Parathyroid adenoma (tissue), 2 donors: ENCODE data around the gene ARHGAP1.

Source experiments
- H2AFZ ChIP-seq: fragments of 300-600 bp; sonication (generic); one replicate; pipeline ENCODE4 v1.7.0; 2017; ENCODE audit warnings: antibody characterized with exemption, mild to moderate bottlenecking
- H3K27ac ChIP-seq: fragments of 300-600 bp; sonication (generic); one replicate; pipeline ENCODE4 v1.7.0; 2017
- H3K27me3 ChIP-seq: fragments of 300-600 bp; sonication (generic); one replicate; pipeline ENCODE4 v1.7.0; 2017; ENCODE audit warnings: low read length; ENCODE audit not compliant: control insufficient read depth, insufficient read depth
- H3K36me3 ChIP-seq: fragments of 300-600 bp; sonication (generic); one replicate; pipeline ENCODE4 v1.7.0; 2017; ENCODE audit warnings: low read length; ENCODE audit not compliant: control insufficient read depth, insufficient read depth
- H3K4me1 ChIP-seq: fragments of 300-600 bp; sonication (generic); one replicate; pipeline ENCODE4 v1.7.0; 2017; ENCODE audit warnings: control low read depth
- H3K4me2 ChIP-seq: fragments of 300-600 bp; sonication (generic); one replicate; pipeline ENCODE4 v1.7.0; 2017; ENCODE audit warnings: low read length
- H3K4me3 ChIP-seq: fragments of 300-600 bp; sonication (generic); one replicate; pipeline ENCODE4 v1.7.0; 2017; ENCODE audit warnings: low read depth, low read length
- H3K79me2 ChIP-seq: fragments of 300-600 bp; sonication (generic); one replicate; pipeline ENCODE4 v1.7.0; 2017; ENCODE audit warnings: control low read depth
- H3K9ac ChIP-seq: fragments of 300-600 bp; sonication (generic); one replicate; pipeline ENCODE4 v1.7.0; 2017; ENCODE audit warnings: mild to moderate bottlenecking
- H3K9me3 ChIP-seq: fragments of 300-600 bp; sonication (generic); one replicate; pipeline ENCODE4 v1.7.0; 2017; ENCODE audit warnings: low read length; ENCODE audit not compliant: control insufficient read depth
- TF ChIP-seq, protein P1 (sequence below): fragments of 300-600 bp; sonication (generic); IDR thresholded peaks from one replicate; pipeline ENCODE4 v1.7.0; 2017; ENCODE audit warnings: antibody characterized with exemption, mild to moderate bottlenecking
- donor health status: primary hyperparathyroidism.

The ARHGAP1 gene

GRCh38 chr11:46705070-46705688 lies 4.8 kb upstream of the ARHGAP1 start:
- H3K36me3 ChIP-seq, result no peaks in the 10 kb centered on the region
- TF ChIP-seq, protein P1, sequence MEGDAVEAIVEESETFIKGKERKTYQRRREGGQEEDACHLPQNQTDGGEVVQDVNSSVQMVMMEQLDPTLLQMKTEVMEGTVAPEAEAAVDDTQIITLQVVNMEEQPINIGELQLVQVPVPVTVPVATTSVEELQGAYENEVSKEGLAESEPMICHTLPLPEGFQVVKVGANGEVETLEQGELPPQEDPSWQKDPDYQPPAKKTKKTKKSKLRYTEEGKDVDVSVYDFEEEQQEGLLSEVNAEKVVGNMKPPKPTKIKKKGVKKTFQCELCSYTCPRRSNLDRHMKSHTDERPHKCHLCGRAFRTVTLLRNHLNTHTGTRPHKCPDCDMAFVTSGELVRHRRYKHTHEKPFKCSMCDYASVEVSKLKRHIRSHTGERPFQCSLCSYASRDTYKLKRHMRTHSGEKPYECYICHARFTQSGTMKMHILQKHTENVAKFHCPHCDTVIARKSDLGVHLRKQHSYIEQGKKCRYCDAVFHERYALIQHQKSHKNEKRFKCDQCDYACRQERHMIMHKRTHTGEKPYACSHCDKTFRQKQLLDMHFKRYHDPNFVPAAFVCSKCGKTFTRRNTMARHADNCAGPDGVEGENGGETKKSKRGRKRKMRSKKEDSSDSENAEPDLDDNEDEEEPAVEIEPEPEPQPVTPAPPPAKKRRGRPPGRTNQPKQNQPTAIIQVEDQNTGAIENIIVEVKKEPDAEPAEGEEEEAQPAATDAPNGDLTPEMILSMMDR, result no peak

DNA sequence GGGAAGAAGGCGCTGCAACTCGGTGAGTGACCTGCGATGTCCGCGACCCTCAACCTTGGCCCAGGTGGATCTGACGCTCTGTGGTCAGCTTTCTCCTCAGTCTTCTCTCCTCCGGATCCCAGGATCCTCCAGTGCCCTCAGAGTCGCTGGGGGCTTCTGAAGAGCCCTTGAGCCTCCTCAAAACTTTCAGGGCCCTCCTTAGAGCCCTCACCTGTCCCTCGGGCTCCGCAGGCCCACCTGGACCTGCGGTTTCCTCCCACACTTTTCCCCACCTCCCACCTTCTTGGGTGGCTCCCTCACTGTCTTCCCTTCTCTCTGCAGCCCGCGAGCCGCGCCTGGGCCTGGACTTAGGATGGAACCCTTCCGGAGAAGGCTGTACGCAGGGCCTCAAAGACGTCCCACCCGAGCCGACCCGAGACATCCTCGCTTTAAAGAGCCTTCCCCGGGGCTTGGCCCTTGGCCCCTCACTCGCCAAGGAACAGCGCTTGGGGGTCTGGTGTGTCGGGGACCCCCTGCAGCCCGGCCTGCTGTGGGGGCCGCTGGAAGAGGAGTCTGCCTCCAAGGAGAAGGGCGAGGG lies 747 bp upstream of the ARHGAP1 start:
- Histone ChIP-seq H3K79me2 (peaks cover 6% of the 10 kb centered on the region), H3K36me3 (no peaks in the 10 kb centered on the region), H2AFZ (peak overlapping the region; percentile 86), H3K4me3 (peak overlapping the region; percentile 90), H3K9me3 (no peaks in the 10 kb centered on the region), H3K27ac (peak overlapping the region; percentile 93), H3K27me3 (no peaks in the 10 kb centered on the region), H3K4me1 (no peaks in the 10 kb centered on the region), H3K9ac (peak overlapping the region; percentile 14), H3K4me2 (peak overlapping the region; percentile 83)
- TF ChIP-seq, protein P1, result no peak

More at GRCh38 chr11:46705070-46705688, 4.8 kb upstream of the ARHGAP1 start:
- Histone ChIP-seq H2AFZ (no peak overlapping the region), H3K4me1 (no peaks in the 10 kb centered on the region), H3K79me2 (peaks cover 6% of the 10 kb centered on the region), H3K27me3 (no peaks in the 10 kb centered on the region), H3K27ac (no peak overlapping the region), H3K9ac (no peak overlapping the region), H3K4me2 (no peak overlapping the region), H3K9me3 (no peaks in the 10 kb centered on the region), H3K4me3 (no peak overlapping the region)

DNA sequence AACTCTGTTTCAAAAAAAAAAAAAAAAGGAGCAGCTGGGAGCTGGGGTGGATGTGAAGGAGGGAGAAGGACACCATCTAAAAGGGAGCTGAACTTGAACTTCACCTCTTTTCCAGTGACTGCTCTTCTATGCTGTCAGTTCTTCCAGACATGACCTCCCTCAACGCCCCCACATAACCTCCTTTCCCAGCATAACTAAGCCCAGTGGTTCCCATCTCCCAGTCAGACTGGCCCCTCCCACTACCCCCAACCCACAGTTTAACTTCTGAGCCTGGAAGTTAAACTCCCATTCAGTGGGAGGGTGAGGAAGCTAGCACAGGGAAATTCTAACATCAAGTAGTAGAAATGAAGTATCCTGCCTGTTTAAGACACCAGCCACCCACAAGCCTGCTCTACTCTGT lies 1.8 kb downstream of the ARHGAP1 start:
- peaks cover 6% of the 10 kb centered on the region for H3K79me2 ChIP-seq
- H3K27me3 ChIP-seq, result no peaks in the 10 kb centered on the region
- H3K36me3 ChIP-seq, result no peaks in the 10 kb centered on the region
- no peak overlapping the region for H2AFZ ChIP-seq
- H3K27ac ChIP-seq, result no peak overlapping the region
- no peak overlapping the region for H3K4me3 ChIP-seq
- TF ChIP-seq, protein P1, result no peak
- no peak overlapping the region for H3K4me2 ChIP-seq
- no peaks in the 10 kb centered on the region for H3K9me3 ChIP-seq
- no peak overlapping the region for H3K9ac ChIP-seq
- no peaks in the 10 kb centered on the region for H3K4me1 ChIP-seq

DNA sequence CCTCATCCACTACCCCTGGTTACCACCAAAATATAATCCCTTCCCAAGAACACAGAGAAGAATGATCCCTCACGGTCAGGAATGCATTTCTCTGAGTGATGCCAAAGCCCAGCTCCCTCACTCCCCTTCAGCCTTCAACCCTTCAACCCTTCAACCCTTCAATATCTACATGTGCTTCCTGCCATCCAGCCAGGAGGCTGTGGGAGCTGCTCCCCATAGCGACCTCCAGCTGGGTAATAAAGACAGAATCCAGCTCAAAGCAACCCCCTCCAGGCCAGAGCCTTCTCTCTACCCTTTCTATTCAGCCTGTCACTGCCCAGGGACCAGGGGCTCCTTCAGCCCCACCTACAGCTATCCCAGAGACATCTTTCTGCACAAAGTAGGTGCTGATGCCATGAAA lies 2.7 kb downstream of the ARHGAP1 start:
- Histone ChIP-seq H3K4me2 (no peak overlapping the region), H3K79me2 (peaks cover 6% of the 10 kb centered on the region), H3K27me3 (no peaks in the 10 kb centered on the region), H3K9me3 (no peaks in the 10 kb centered on the region), H3K4me1 (no peaks in the 10 kb centered on the region), H3K36me3 (no peaks in the 10 kb centered on the region), H3K27ac (no peak overlapping the region), H3K9ac (no peak overlapping the region), H3K4me3 (no peak overlapping the region), H2AFZ (no peak overlapping the region)
- TF ChIP-seq, protein P1, result no peak

DNA sequence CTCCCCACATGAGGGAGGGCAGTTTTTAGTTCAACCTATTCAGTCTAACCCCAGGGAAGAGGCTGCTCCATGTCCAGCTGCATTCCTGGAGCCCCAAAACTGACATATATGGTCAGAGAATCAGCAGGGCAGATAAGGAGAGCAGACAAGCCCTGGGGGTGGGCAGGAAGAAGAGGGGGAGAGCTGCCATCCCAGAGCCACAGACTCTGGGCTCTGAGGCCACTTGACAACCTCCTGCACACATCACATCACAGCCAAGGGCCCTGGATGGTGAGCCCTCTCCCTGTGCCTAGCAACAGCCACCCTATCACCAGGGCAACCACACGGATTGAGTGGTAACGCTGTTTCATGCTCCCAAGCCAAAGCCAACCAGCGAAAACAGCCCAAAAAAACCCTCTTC lies 3.1 kb downstream of the ARHGAP1 start:
- no peak overlapping the region for H3K4me2 ChIP-seq
- TF ChIP-seq, protein P1, result no peak
- no peak overlapping the region for H3K9ac ChIP-seq
- no peaks in the 10 kb centered on the region for H3K4me1 ChIP-seq
- no peak overlapping the region for H3K27ac ChIP-seq
- peaks cover 6% of the 10 kb centered on the region for H3K79me2 ChIP-seq
- no peak overlapping the region for H2AFZ ChIP-seq
- H3K36me3 ChIP-seq, result no peaks in the 10 kb centered on the region
- no peaks in the 10 kb centered on the region for H3K9me3 ChIP-seq
- H3K4me3 ChIP-seq, result no peak overlapping the region
- H3K27me3 ChIP-seq, result no peaks in the 10 kb centered on the region
